ENCODE measurements around the gene NF2. TPM values are rescaled to one million over a fixed set of nuclear protein-coding genes. Genes with fewer than 3 reads are reported as not detected.

NF2 gene
- total RNA-seq, 1 experiment from 2014 or later = 50.9 TPM

GRCh38 chr22:29710922-29711593 lies 107.6 kb downstream of the NF2 start:
- DNase-seq = no peak
- H3K14ac ChIP-seq (ENCODE audit: insufficient read depth, low read length) = no peak overlapping the region
- no peak overlapping the region for H2BK20ac ChIP-seq (ENCODE audit: low read depth, low read length, poor library complexity, severe bottlenecking)
- H3K23me2 ChIP-seq (ENCODE audit: insufficient read length, low read depth, low read length, poor library complexity, severe bottlenecking) = no peaks in the 10 kb centered on the region
- Mint-ChIP-seq H3K27me3 (ENCODE audit: low read depth) (peaks cover 83% of the 10 kb centered on the region), H3K27ac (no peak overlapping the region; a peak in 1 of 7 replicates), H3K9me3 (no peaks in the 10 kb centered on the region; a peak in 1 of 5 replicates), H3K36me3 (ENCODE audit: insufficient read depth in 1 of 3, low read depth in 3 of 3) (no peaks in the 10 kb centered on the region), H3K4me3 (no peak overlapping the region), H3K4me1 (peaks cover 5 to 11% of the 10 kb centered on the region in 2 experiments)
- H4K91ac ChIP-seq (ENCODE audit: insufficient read length, low read depth, low read length) = no peak overlapping the region
- no CpG with 5 or more reads among the region's 18 CpGs for WGBS (ENCODE audit: extremely low coverage, insufficient read length, low lambda C conversion rate)
- no peak overlapping the region for H3K27ac ChIP-seq (ENCODE audit: insufficient read length, low read depth, low read length)
- no peaks in the 10 kb centered on the region for H3K9me3 ChIP-seq (ENCODE audit: control insufficient read depth, low read depth, low read length)
- no peak overlapping the region for H3K4me2 ChIP-seq (ENCODE audit: insufficient read depth, insufficient read length, low read length)
- no peak overlapping the region for H2BK120ac ChIP-seq (ENCODE audit: low read depth, low read length, poor library complexity, severe bottlenecking)
- no peaks in the 10 kb centered on the region; the same call in 1 of the 2 replicates for H3K27me3 ChIP-seq (ENCODE audit: insufficient read depth, low read length)
- no peak overlapping the region for H2AFZ ChIP-seq (ENCODE audit: low read length)
- H3K18ac ChIP-seq (ENCODE audit: insufficient read length, low read depth, low read length) = no peak overlapping the region
- H3K79me2 ChIP-seq (ENCODE audit: insufficient read depth, low read length) = no peaks in the 10 kb centered on the region
- no peak overlapping the region for H2BK5ac ChIP-seq (ENCODE audit: insufficient read length, low read length)
- H3K4me1 ChIP-seq (ENCODE audit: insufficient read depth, low read length) = no peaks in the 10 kb centered on the region; the same call in 1 of the 2 replicates
- H2BK15ac ChIP-seq (ENCODE audit: low read depth, low read length) = no peak overlapping the region
- H3K23ac ChIP-seq (ENCODE audit: insufficient read length, low read depth, low read length) = no peak overlapping the region
- no peak overlapping the region for H2AK5ac ChIP-seq (ENCODE audit: insufficient read length, low read length)
- TF ChIP-seq, protein P1, sequence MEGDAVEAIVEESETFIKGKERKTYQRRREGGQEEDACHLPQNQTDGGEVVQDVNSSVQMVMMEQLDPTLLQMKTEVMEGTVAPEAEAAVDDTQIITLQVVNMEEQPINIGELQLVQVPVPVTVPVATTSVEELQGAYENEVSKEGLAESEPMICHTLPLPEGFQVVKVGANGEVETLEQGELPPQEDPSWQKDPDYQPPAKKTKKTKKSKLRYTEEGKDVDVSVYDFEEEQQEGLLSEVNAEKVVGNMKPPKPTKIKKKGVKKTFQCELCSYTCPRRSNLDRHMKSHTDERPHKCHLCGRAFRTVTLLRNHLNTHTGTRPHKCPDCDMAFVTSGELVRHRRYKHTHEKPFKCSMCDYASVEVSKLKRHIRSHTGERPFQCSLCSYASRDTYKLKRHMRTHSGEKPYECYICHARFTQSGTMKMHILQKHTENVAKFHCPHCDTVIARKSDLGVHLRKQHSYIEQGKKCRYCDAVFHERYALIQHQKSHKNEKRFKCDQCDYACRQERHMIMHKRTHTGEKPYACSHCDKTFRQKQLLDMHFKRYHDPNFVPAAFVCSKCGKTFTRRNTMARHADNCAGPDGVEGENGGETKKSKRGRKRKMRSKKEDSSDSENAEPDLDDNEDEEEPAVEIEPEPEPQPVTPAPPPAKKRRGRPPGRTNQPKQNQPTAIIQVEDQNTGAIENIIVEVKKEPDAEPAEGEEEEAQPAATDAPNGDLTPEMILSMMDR (conservative IDR thresholded peaks at IDR 0.05) = no peak
- H4K8ac ChIP-seq (replicated peaks; ENCODE audit: insufficient read length, low read depth, low read length) = no peak overlapping the region
- no peak overlapping the region for H4K5ac ChIP-seq (ENCODE audit: insufficient read length, low read depth, low read length)
- no peaks in the 10 kb centered on the region for H4K20me1 ChIP-seq (ENCODE audit: control insufficient read depth, insufficient read depth, insufficient read length)
- H3K4ac ChIP-seq (ENCODE audit: low read depth, low read length) = no peak overlapping the region
- no peak overlapping the region for H3K9ac ChIP-seq (ENCODE audit: extremely low read depth, insufficient read length, low read length)
- H3T11ph ChIP-seq (ENCODE audit: low read length) = no peak overlapping the region
- H3K79me1 ChIP-seq (ENCODE audit: insufficient read depth, low read depth, low read length, poor library complexity, severe bottlenecking) = no peaks in the 10 kb centered on the region
- H2BK12ac ChIP-seq (ENCODE audit: insufficient read length, low read depth, low read length) = no peak overlapping the region
- no peak overlapping the region for H3K56ac ChIP-seq (ENCODE audit: insufficient read length, low read depth, low read length)

Measured in H9 (cell line).